GM19452 (cell line): Measurements from ENCODE around the gene DALRD3.
A peak's percentile ranks its signal among the peaks of the same experiment; 100 is the strongest.
"Not testable (repeated sequence)": the region's sequence is repeated elsewhere in the genome, so short reads cannot be mapped to it uniquely, and the experiment has no call there.

Experiments
- ATAC-seq: cut with Tn5 transposase; IDR thresholded peaks from one replicate; pipeline ENCODE4 v1.9.1; 2021; ENCODE audit not compliant: unreplicated experiment

Gene DALRD3

DNA sequence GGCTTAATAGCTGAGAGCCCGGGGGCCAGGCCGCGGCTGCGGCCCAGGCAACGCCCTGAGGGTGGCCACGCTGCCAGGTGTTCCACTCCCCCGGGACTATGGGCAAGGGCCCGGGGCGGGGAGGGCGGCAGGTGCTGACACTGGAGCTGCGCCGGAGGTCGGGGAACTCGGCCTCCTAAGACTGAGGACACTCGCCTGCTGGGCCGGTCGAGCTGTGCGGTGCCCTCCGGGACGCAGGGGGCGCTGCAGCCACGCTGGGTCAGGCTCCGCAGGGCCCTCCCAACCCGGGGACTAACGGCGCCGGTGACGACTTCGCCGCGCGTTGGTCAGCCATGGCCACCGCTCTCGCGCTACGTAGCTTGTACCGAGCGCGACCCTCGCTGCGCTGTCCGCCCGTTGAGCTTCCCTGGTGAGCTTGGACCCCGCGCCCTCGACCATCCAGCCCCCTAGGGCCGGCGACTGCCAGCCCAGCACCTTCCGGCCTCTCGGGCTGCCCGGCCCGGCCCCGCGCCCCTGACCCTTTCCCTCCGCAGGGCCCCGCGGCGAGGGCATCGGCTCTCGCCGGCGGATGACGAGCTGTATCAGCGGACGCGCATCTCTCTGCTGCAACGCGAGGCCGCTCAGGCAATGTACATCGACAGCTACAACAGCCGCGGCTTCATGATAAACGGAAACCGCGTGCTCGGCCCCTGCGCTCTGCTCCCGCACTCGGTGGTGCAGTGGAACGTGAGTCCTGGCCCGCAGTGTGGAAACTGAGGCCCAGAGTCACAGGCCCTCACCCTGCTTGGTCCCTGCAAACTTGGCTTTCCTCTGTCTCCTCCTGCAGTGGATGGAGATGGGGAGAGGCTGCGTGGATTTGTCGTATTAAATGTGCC, 3.7 kb upstream of the DALRD3 start, which contains the start of gene NDUFAF3:
Gene NDUFAF3, plus strand, starts transcription at position 309 of the 875 bp plus-strand sequence. Its CDS starts 24 bp downstream, at position 333.
- ATAC-seq = peak; percentile 50

DNA sequence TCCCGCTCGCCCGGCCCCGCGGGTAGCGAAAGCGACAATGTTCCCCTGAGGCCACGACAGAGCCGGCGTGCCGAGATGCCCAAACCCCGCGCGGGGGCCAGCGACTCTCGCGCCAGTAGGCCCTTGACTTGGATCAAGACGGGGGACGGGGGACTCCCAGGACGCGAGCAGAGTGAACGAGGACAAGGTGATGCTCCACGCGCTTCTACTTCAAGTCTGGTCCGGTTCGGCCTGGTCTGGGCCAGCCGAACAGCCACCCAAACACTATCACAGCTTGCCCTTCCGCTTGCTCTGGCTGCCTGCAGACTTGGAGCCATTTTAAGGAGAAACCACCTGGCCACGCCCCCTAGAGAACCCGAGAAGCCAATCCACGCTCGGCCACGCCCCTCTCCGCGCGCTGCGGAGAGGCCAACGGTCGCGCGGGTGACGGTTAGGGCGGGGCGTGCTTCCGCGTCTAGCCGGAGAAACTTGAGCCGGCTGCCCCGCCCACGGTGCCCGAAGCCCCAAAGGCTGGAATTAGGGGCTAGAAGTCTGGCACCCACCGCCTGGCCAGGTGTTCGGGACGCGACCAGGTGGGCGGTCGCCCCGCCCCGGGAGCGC, 2.9 kb upstream of the DALRD3 start:
- peak; percentile 52 for ATAC-seq

DNA sequence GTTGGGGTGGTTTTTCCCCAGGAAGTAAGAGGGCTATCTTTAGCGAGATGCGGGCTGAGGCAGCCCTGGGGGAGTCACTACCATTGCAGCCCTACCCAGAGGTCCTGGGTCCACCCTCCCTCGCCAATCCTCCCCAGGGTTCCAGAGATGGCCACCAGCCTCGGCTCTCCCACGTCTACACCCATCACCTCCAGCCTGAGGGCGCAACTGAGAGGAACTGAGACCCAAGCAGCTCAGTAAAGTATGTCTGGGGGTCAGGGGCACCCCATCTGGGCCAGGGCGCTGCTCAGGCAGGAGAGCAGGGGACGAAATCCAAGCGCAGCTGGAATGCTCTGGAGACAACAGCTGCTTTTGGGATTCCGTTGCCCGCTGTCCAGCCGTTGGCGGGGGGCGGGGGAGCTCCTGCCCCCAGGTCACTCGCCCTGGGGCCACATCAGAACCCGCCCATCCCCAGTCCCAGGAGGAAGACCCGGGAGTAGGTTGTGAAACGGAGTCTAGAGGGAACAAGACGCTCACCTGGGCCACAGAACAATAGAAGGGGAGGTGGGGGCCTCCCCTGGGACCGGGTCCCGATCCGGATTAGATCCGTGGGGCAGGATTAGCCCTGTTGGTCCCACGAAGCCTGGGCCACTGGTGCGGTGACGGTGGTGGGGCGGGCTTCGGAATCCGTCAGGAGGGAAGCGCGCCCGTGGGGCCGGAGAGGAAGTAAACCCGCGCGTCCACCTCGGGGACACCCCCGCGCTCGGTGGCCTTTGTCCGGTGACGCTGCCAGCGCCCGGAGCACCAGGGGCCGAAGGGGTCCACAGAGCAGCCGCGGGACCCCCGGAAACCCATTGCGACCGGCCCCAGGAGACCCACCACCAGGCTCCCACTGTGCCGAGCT, 2.2 kb upstream of the DALRD3 start:
- ATAC-seq = peak; percentile 1

DNA sequence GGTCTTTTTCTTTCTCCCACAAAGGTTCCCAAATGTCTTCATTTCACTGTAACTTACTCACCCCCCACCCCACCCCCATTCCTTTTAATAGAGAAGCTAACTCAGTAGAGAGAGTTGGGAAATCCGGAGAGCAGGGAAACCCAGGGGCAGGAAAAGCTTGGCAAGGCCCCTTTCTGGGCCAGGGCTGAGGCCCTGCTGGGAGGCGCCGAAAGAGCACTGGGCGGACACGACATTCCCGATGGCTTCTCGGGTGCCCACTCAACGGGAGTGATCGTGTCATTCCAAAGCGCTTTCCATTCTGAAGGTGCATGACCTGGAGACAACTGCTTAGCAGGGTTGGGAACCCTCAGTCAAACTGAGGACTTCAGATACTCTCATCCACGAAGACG, 1.6 kb upstream of the DALRD3 start:
- ATAC-seq = no peak

DNA sequence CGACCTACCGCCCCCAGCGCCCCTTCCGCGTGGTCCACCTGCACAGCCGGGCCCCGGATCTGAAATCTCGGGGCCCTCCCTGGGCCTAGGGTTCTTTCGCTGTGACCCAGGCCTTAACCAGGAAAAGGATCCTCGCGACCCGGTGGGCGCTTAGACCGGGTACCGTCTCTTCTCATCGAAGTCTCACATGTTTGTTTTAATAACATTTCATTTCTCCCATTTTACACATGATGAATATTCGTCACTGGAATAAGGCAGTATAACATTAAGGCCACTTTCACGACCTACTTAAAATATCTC, 277 bp upstream of the DALRD3 start:
- no peak for ATAC-seq

DNA sequence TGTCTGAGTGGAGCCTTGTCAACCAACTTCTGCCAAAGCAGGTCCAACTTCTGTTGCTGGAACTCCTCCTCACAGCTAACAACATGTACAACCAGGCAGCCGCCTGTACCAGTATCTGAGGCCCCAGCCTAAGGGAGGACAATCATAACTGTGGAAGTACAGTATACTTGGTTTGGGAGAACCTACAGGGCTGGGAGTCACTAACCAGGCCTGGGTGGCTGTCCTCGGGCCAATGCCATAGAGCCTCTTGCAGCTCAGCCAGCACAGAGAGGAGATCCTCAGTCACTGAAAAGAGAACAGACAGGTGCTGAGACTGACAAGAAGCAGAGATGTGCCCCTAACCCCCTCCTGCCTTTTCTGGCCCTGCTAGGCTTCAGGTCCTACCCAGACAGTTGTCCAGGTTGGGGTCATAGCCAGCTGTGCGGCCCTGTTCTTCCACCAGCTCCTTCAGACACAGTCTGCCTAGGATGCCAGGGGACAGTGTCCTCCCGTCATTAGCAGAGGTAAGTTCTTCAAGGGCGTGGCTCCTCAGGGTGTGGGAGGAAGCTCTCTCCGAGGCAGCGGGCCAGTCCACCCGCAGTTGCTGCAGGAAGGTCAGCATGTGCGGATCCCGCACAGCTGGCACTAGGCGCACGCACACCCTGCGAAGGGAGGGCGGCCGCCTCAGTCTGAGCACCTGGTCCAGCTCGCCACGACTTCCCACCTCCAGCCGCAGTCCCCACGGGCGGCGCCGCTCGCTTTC, 980 bp downstream of the DALRD3 start:
- no peak for ATAC-seq

DNA sequence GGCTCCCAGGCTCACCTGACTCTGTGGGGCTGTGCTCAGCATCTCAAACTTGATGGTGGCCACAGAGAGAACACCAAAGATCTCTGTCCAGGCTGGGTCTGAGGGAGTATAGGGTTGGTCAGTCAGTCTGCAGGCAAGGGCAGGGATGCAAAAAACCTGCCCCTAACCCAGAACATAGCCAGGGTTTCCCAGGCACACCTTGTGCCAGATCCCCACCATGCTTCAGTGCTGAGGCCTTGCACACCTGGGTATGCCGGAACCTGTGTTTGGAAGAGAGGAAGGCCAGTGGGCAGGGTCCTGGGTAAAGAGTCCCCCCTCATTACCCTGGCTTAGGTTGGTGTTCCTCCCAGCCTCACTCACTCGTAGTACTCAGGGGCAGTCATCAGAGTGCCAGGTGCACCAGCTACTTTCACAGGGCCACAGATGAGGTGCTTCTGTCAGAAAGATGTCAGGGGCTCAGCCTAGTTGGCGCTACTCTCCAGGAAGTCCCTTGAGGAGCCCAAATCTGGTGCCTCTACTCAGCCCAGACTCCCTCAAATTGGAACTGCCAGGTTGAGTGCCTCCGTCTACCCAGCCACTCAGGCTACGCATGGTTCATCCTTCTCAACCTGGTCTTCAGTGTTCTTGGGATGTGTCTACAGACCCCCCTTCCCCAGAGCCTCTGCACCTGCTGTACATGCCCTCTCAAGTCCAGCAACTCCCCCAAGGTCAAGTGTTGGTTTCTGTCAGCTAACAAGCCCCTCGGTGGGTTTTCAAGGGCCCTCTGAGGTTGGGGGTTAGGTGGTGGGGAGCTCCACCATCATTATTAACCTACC, 1.8 kb downstream of the DALRD3 start:
- no peak for ATAC-seq

DNA sequence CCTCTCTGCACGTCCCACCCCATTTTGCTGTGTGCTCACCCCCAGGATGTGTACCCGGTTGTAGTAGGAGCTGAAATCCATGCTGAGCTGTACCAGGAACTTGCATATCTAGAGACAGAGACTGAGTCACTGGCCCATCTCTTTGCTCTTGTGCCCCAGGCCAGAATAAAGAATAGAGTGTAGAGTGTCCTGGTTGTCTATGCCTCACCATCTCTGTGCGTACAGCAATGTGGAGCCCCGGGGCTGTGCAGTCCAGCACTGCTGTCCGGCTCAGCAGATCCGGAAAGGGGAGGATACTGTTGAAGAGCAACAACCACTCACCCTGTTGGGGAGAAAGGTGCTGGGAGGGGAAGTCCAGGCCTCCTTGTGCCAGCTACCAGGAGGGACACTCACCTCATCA, 2.6 kb downstream of the DALRD3 start:
- no peak for ATAC-seq

DNA sequence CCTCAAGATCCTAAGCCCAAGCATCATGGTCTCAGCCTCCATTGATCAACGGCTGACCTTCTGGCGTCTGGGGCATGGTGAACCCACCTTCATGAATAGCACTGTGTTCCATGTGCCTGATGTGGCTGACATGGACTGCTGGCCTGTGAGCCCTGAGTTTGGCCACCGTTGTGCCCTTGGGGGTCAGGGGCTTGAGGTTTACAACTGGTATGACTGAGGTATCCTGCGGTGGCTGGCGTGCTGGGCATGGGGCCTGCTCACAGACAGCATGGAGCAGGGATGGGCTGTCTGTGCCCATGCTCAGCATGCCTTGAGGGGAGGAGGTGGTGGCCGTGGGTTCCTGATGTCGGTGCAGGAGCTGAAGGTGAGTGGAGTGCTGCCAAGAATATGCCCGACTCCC, 3.3 kb downstream of the DALRD3 start:
- no peak for ATAC-seq

DNA sequence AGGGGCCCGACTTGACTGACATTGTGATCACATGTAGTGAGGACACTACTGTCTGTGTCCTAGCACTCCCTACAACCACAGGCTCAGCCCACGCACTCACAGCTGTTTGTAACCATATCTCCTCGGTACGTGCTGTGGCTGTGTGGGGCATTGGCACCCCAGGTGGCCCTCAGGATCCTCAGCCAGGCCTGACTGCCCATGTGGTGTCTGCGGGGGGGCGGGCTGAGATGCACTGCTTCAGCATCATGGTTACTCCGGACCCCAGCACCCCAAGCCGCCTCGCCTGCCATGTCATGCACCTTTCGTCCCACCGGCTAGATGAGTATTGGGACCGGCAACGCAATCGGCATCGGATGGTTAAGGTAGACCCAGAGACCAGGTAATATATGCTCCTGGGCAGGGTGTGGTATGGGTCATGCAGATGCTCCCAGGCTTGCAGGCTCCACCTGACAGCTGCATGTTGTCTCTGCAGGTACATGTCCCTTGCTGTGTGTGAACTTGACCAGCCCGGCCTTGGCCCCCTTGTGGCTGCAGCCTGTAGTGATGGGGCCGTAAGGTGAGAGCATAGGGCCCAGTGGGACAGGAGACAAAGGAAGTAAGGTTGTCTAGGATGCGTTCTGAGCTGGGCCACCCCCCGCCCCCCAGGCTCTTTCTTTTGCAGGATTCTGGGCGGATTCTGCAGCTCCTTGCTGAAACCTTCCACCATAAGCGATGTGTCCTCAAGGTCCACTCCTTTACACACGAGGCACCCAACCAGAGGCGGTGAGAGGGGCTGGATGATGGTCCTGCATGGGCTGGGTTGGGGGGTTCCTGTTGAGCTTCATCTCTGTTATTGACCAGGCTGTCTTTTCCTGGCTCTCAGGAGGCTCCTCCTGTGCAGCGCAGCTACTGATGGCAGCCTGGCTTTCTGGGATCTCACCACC, 4.4 kb downstream of the DALRD3 start:
- ATAC-seq = no peak

DNA sequence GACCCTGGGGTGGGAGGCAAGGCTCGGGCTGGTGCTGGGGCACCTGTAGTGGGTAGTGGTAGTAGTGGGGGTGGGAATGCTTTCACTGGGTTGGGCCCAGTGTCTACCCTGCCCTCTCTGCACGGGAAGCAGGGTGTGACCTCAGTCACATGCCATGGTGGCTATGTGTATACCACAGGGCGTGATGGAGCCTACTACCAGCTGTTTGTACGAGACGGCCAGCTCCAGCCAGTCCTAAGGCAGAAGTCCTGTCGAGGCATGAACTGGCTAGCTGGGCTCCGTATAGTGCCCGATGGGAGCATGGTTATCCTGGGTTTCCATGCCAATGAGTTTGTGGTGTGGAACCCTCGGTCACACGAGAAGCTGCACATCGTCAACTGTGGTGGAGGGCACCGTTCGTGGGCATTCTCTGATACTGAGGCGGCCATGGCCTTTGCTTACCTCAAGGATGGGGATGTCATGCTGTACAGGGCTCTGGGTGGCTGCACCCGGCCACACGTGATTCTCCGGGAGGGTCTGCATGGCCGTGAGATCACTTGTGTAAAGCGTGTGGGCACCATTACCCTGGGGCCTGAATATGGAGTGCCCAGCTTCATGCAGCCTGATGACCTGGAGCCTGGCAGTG, 5.2 kb downstream of the DALRD3 start:
- no peak for ATAC-seq

DNA sequence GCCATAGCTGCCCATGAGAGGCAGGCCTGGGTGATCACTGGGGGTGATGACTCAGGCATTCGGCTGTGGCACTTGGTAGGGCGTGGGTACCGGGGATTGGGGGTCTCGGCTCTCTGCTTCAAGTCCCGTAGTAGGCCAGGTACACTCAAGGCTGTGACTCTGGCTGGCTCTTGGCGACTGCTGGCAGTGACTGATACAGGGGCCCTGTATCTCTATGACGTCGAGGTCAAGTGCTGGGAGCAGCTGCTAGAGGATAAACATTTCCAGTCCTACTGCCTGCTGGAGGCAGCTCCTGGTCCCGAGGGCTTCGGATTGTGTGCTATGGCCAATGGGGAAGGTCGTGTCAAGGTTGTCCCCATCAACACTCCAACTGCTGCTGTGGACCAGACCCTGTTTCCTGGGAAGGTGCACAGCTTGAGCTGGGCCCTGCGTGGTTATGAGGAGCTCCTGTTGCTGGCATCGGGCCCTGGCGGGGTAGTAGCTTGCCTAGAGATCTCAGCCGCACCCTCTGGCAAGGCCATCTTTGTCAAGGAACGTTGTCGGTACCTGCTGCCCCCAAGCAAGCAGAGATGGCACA, 5.9 kb downstream of the DALRD3 start:
- ATAC-seq = no peak

DNA sequence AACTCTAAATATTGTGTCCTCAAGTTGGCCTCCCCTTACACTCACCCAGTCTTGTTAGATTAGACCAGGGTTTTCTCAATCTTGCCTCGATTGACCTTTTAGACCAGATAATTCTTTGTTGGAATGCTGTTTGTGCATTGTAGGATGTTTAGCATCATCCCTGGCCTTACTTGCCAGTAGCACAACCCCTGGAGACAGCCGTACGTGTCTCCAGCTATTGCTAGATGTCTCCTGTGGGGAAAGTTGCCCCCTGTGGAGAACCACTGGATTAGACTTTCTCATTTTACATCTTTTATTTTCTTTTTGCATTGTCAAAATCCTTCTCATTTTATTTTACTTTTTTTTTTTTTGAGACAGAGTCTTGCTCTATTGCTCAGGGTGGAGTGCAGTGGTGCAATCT, 9.0 kb downstream of the DALRD3 start:
- ATAC-seq = no peak

DNA sequence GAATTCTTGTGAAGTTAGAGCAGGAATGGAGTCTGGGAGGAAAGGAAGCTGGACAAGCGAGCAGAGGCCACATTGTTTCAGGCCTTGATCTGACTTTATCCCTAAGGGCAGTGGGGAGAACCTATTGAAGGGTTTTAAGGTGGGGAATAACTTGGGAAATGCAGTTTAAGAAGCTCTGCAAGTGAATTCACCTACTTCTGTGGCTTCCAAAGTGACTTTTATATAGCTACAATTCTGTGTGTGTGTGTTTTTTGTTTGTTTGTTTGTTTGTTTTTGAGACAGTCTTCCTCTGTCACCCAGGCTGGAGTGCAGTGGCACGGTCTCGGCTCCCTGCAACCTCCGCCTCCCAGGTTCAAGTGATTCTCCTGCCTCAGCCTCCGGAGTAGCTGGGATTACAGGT, 9.8 kb downstream of the DALRD3 start:
- ATAC-seq = not testable (repeated sequence)

DNA sequence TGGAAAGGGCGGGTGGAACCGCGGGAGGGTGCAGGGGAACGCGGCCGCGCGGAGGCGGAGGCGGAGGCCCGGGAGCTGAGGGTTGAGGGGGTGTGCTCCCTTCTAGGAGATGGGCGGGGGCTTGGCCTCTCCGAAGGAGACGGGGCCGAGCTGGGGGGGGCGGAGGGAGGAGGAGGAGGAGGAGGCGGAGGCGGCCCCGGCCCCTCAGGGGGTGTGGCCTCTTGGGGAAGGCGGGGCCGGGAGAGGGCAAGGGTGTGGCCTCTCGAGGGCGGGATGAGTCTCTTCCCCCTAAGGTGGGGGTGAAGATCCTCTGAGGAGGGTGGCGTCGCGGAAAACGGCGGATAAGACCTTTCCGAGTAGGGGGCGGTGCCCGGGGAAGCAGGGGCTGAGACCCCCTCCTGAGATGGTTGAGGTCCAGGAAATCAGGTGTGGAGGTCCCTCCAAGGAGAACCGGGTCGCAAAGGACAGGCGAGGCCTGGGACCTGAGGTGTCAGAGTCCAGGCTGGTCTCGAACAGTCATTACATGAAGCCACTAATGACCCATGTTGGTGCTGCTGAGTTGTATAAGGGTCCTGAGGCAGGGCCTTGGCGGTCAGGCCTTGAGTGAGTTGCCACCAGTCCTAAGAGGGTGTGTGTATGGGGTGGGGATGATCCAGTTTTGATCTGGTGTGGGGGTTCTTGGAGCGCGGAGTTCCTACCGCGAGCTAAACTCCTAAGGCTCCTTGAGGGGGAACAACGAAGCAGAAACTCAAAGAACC, 10.4 kb downstream of the DALRD3 start:
- ATAC-seq = peak; percentile 35

DNA sequence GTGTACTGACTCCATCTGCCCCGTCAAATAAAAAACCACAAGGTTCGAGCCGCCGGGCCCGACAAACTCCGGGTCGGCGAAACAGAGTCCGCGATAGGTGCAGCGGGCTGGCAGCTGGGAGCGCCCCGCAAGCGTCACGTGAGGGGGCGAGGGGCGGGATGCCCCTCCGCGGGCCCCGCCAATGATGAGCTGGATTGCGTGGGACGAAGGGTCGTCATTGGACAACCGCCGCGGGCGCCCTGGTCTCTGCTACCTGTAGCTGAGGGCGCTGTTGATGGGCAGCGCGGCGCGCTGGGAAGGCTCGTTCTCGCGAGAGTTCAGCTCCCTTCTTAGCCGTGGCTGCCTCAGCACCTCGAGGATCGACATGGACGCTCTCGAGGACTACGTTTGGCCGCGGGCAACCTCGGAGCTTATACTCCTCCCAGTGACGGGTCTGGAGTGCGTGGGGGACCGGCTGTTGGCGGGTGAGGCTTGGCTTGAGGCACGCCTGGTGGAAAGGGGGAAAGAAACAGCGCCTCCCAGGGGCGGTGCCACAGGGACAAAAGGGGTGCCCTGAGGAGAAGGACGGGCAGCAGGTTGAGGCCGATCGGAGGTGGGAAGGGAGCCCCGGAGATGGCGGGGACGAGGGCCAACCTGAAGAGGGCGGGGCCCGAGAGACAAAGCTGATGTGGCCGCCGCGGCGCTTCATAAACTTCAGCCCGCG, 11.2 kb downstream of the DALRD3 start, which contains the start of gene WDR6:
Gene WDR6, plus strand, starts transcription at position 324 of the 703 bp plus-strand sequence. Its CDS starts 41 bp downstream, at position 365.
- peak; percentile 84 for ATAC-seq
